NB4 (cell line): ENCODE results near the gene CACTIN.

Experiments
- DNase-seq: peaks from one replicate; pipeline ENCODE4 v3.0.0; 2010; ENCODE audit warnings: low read depth
- H3K4me3 ChIP-seq: one replicate; pipeline ENCODE4 v1.5.1; 2011; ENCODE audit warnings: mild to moderate bottlenecking, low read depth, low read length, moderate library complexity
- CTCF ChIP-seq: IDR thresholded peaks from one replicate; pipeline ENCODE4 v1.5.1; 2012; ENCODE audit warnings: low read depth, low read length
- MYC ChIP-seq: IDR thresholded peaks from 2 replicates; pipeline ENCODE4 v1.6.1; 2011; ENCODE audit warnings: low read depth, low read length
- POLR2A ChIP-seq: IDR thresholded peaks from 2 replicates; pipeline ENCODE4 v1.6.1; 2011; ENCODE audit warnings: mild to moderate bottlenecking; ENCODE audit not compliant: insufficient read length; ENCODE audit errors: extremely low read depth
- TF ChIP-seq, protein P1 (sequence below): IDR thresholded peaks from 2 replicates; pipeline ENCODE4 v1.6.1; 2011; ENCODE audit warnings: low read depth, low read length

Gene CACTIN

GRCh38 chr19:3637621-3638020 is 11.0 kb upstream of the CACTIN start:
- H3K4me3 ChIP-seq: no peak overlapping the region
- no peak for DNase-seq
- TF ChIP-seq, protein P1, sequence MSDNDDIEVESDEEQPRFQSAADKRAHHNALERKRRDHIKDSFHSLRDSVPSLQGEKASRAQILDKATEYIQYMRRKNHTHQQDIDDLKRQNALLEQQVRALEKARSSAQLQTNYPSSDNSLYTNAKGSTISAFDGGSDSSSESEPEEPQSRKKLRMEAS: no peak
- TF ChIP-seq POLR2A (no peak), CTCF (no peak), MYC (no peak)

- TF ChIP-seq CTCF: no peak
- TF ChIP-seq MYC: no peak
- no peak for DNase-seq
- no peak overlapping the region for H3K4me3 ChIP-seq
Measured at GRCh38 chr19:3636962-3637361, 10.4 kb upstream of the CACTIN start.

DNA sequence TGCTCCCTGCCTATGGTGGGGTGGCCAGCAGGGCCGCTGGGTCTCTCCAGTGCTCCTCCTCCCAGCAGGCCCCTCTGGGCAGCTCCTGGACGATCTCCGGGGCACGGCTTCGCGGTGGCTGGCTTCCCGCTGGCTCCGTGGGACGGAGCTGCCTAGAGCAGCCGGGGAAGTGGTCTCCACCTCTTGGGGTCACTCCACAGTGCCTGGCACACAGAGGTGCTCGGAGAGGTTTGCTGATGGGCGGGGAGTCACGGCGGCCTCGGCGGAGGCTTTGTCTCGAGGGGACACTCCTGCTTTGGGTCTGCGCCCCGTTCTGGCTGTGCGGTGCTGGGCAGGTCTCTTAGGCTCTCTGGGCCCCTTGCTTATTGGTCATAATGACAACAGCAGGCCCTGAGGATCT is 9.9 kb upstream of the CACTIN start:
- no peak for DNase-seq
- no peak overlapping the region for H3K4me3 ChIP-seq
- TF ChIP-seq, protein P1: no peak

- no peak for DNase-seq
- no peak overlapping the region for H3K4me3 ChIP-seq
- no peak for TF ChIP-seq CTCF
- TF ChIP-seq, protein P1: no peak
- TF ChIP-seq MYC: no peak
- no peak for TF ChIP-seq POLR2A
Measured at GRCh38 chr19:3634496-3635045, 8.0 kb upstream of the CACTIN start.

GRCh38 chr19:3633559-3633988 is 7.0 kb upstream of the CACTIN start:
- TF ChIP-seq, protein P1: no peak
- TF ChIP-seq MYC: no peak
- TF ChIP-seq CTCF: no peak
- no peak for TF ChIP-seq POLR2A
- H3K4me3 ChIP-seq: no peak overlapping the region
- DNase-seq: no peak

GRCh38 chr19:3632739-3633558 is 6.4 kb upstream of the CACTIN start:
- DNase-seq: no peak
- no peak overlapping the region for H3K4me3 ChIP-seq
- TF ChIP-seq, protein P1: no peak
- TF ChIP-seq CTCF: no peak
- no peak for TF ChIP-seq POLR2A
- no peak for TF ChIP-seq MYC
